ENCODE results near the gene ENTPD8. TPM values are rescaled to one million over a fixed set of nuclear protein-coding genes. Genes with fewer than 3 reads are reported as not detected.

ENTPD8 gene
- total RNA-seq, 1 donor from 2014 or later = not detected

DNA sequence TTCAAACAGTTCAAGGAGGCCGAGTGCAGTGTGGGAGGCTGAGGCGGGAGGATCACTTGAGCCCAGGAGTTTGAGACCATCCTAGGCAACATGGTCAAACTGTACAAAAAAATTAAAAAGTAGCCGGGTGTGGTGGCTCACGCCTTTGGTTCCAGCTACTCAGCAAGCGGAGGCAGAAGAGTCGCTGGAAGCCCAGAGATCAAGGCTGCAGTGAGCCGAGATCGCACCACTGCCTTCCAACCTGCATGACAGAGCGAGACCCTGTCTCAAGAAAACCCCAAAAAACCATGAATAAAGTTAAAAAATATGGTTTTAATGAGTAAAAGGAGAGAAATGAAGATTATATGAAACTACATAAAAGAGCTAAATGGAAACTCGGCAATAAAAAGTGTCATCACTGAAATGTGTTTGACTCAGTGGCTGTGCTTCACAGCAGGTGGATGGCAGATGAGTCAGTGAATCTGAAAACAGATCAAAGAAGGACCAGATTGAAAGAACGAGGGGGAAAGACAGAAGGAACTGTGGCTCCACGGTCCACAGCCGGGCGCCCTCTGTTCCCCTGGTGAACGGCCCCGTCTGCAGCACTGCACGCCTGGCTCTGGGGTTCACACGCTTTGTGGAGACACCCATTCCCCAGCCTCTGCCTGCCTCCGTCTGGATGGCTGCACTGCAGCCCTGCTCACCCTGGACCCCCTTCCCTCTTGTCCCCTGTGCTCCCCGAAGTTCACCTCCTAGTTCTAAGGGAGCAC lies 43.3 kb downstream of the ENTPD8 start:
- TF ChIP-seq, protein P1, sequence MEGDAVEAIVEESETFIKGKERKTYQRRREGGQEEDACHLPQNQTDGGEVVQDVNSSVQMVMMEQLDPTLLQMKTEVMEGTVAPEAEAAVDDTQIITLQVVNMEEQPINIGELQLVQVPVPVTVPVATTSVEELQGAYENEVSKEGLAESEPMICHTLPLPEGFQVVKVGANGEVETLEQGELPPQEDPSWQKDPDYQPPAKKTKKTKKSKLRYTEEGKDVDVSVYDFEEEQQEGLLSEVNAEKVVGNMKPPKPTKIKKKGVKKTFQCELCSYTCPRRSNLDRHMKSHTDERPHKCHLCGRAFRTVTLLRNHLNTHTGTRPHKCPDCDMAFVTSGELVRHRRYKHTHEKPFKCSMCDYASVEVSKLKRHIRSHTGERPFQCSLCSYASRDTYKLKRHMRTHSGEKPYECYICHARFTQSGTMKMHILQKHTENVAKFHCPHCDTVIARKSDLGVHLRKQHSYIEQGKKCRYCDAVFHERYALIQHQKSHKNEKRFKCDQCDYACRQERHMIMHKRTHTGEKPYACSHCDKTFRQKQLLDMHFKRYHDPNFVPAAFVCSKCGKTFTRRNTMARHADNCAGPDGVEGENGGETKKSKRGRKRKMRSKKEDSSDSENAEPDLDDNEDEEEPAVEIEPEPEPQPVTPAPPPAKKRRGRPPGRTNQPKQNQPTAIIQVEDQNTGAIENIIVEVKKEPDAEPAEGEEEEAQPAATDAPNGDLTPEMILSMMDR (conservative IDR thresholded peaks at IDR 0.05; ENCODE audit: low read depth, low read length) = no peak
- DNase-seq (ENCODE audit: low read depth) = no peak
- H3K4me3 ChIP-seq (ENCODE audit: low read depth, low read length) = no peak overlapping the region

DNA sequence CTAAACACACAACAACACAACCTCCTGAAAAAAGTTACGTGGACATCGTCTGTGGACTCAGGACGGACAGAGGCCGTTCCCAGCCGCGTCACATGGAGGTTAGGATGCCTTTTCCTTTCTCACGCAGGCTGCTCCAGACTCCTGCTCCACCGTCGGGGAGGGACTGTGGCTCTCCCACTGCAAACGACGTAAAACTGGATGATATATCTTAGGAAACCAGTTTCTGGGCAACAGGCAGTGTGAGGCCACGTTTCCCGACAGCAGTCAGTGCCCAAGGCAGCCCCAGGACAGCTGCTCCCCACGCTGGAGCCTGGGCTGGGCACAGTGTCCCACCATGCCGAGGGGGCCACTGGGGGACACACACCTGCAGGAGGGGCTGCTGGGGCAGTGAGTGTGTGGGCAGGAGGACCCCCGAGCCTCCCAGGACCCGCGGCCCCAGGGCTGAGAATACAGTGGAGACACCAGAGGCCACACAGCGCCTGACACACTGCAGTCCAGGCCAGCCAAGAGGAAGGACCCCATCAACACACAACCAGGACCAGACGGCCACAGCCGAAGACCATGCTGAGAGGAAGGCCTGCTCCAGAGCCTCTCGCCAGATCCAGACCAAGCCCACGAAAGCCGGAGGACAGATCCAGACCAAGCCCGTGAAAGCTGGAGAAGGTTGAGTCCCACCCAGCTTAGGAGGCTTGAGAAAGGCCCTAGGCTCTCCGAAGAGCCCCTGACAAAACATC lies 44.4 kb downstream of the ENTPD8 start:
- TF ChIP-seq, protein P1 (conservative IDR thresholded peaks at IDR 0.05; ENCODE audit: low read depth, low read length) = no peak
- no peak for DNase-seq (ENCODE audit: low read depth)
- no peak overlapping the region for H3K4me3 ChIP-seq (ENCODE audit: low read depth, low read length)

DNA sequence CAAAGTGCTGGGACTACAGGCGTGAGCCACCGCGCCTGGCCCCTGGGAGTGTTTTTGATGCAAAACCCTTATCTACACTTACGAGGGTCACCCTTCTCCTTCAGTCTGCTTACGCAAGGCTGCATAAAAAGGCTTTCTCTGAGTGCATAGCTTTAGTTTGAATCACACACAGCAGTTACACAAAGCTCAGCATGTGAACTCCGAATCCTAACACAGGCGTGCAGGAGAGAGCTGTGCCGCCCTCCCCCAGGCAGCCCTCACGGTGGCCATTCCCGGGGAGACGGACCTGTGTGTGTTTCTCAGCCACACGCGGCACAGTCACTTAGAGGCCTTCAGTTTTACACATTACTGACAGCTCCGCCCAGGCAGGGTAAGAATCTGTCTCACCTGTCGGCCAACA lies 44.9 kb downstream of the ENTPD8 start:
- H3K4me3 ChIP-seq (ENCODE audit: low read depth, low read length) = no peak overlapping the region
- DNase-seq (ENCODE audit: low read depth) = no peak
- TF ChIP-seq, protein P1 (conservative IDR thresholded peaks at IDR 0.05; ENCODE audit: low read depth, low read length) = no peak

DNA sequence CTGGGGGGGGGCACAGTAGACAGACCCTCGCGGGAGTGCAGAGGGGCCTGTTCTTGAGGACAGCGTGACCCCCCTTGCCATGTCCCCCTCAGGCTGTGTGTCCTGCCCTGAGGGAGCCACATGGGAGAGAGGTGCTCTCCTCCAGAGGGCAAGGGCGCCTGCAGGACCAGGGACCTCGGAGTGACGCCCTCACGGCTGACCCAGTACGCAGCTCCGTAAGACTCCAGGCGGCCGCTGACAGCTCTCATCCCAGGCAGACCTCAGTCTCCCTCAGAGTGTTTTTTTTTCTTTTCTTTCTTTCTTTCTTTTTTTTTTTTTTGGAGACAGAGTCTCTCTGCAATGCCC lies 45.5 kb downstream of the ENTPD8 start:
- TF ChIP-seq, protein P1 (conservative IDR thresholded peaks at IDR 0.05; ENCODE audit: low read depth, low read length) = no peak
- DNase-seq (ENCODE audit: low read depth) = no peak

DNA sequence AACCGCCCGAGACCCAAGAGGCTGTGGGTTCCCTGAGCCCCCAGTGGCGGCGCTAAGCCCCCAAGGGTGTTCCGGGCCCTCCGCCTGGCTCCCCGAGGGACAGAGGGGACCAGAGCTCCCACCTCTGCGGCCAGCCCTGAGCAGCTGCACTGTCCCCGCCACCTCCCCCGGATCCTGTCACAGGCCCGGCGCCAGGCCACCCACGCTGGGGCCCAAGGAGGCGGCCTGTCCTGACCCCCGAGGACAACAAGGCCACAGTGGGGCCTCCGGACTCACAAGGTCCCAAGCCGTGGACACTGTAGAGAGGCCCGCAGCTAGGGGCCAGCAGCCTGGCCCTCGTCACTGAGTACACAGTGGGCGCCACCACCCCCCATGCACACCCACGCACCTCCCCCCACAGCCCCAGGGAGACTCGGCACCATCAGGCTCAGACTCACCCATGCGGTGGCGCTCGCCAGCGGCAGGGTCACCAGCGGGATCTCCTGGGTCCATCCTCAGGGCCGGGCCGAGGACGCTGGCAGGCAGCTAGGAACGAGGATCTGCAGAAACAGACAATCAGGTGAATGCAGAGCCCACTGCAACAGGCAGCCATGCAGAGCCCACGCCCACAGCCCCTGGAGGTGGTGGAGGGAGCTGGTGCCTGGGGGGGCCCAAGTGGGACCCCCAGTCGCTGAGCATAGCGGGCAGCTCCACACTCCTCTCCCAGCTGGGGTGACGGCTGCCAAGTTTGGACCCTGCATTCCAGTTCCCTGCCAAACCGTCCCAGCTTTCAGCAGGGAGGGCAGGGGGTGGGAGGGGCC lies 46.1 kb downstream of the ENTPD8 start:
- no peak for DNase-seq (ENCODE audit: low read depth)
- H3K4me3 ChIP-seq (ENCODE audit: low read depth, low read length) = no peak overlapping the region
- TF ChIP-seq, protein P1 (conservative IDR thresholded peaks at IDR 0.05; ENCODE audit: low read depth, low read length) = no peak

More for the DNA sequence above, 45.5 kb downstream of the ENTPD8 start:
- H3K4me3 ChIP-seq (ENCODE audit: low read depth, low read length) = no peak overlapping the region

DNA sequence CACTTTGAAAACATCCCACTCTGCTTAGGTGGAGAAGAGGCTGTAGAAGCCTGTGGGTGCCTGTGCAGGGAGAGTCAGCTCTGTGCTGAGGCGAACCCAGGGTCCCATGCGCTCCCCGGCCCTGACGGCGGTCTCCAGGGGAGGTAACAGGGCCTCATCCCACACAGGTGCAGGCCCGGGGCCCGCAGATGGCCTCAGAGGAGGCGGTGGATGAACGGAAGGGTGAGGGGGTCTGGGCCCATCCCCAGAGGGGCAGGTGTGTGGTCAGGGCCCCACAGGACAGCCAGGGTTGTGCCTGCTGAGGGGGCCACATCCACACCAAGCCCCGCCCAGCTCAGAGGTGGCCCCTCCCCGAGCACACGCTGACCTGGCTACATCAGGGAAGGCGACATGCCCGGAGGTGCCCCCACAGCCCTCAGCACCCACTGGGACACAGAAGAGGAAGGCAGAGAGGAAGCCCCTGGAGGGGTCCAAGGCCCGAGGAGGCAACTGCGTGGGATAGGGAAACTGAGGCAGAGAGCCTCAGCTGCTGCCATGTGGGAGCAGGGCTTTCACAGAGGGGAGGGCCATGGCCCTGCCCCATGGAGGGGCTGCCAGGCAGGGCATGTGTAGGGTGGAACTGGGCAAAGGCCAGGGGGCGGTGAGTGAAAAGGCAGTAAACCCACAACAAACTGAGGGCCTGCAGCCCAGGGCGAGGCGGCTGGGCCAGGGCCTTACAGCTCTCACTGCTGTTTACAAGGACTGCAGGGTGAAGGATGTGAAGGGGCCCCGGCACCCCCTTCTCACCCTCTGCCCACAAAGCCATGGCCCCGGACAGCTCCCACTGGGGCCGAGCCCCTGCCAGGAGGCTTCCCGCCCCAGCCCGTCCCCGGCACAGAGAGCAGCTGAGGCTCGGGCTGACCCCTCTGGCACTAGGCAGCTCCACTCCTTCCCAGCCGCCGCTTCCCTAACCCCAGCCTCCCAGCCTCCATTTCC lies 47.7 kb downstream of the ENTPD8 start:
- H3K4me3 ChIP-seq (ENCODE audit: low read depth, low read length) = no peak overlapping the region
- TF ChIP-seq, protein P1 (conservative IDR thresholded peaks at IDR 0.05; ENCODE audit: low read depth, low read length) = no peak
- DNase-seq (ENCODE audit: low read depth) = no peak
